B cell (primary cell): ENCODE data around the gene CEL.

Source experiments
- CTCF ChIP-seq: fragments of 200-600 bp; IDR thresholded peaks from one replicate; pipeline ENCODE4 v1.8.0; 2022; ENCODE audit warnings: antibody characterized with exemption, mild to moderate bottlenecking
- EZH2 ChIP-seq: IDR thresholded peaks from 2 replicates; pipeline ENCODE4 v1.6.1; 2012; ENCODE audit warnings: borderline replicate concordance, low read depth, mild to moderate bottlenecking, moderate library complexity, low read length; ENCODE audit not compliant: insufficient read depth, poor library complexity, severe bottlenecking

- TF ChIP-seq CTCF = no peak
- no peak for TF ChIP-seq EZH2
Observed at GRCh38 chr9:133098104-133098754, 36.4 kb downstream of the CEL start.
